HCT116 (cell line): Measurements from ENCODE around the gene PCDH9.

ENCODE experiments used
- CTCF ChIP-seq, 3 experiments: fragments of 200-600 bp in 1 of 3; sonication (generic) in 1 of 3; IDR thresholded peaks in 2 of 3; conservative IDR thresholded peaks in 1 of 3; 2 replicates each; pipeline ENCODE4 v1.5.1; 2012 to 2017; ENCODE audit warnings: low read depth in 2 of 3, low read length in 2 of 3, antibody characterized with exemption in 1 of 3, borderline replicate concordance in 1 of 3, control low read depth in 1 of 3, mild to moderate bottlenecking in 1 of 3, mixed read lengths in 1 of 3, mixed run types in 1 of 3, moderate library complexity in 1 of 3; ENCODE audit not compliant: insufficient read depth in 1 of 3
- EZH2 ChIP-seq: fragments of 200-600 bp; sonication (generic); IDR thresholded peaks from 2 replicates; pipeline ENCODE4 v1.6.1; 2017; ENCODE audit warnings: antibody characterized with exemption, mixed run types
- POLR2A ChIP-seq: IDR thresholded peaks from 2 replicates; pipeline ENCODE4 v1.7.0; 2011; ENCODE audit warnings: borderline replicate concordance; ENCODE audit not compliant: insufficient read depth, insufficient read length; ENCODE audit errors: extremely low read depth
- SP1 ChIP-seq: IDR thresholded peaks from 2 replicates; pipeline ENCODE4 v1.6.1; 2012; ENCODE audit warnings: low read depth
- SRF ChIP-seq: IDR thresholded peaks from 2 replicates; pipeline ENCODE4 v1.6.1; 2012; ENCODE audit warnings: low read depth
- ZNF274 ChIP-seq: fragments of 200-500 bp; sonication (Bioruptor generic); IDR thresholded peaks from 2 replicates; pipeline ENCODE4 v1.6.1; 2014; ENCODE audit warnings: mild to moderate bottlenecking, low read depth, low read length, inconsistent platforms

GRCh38 chr13:66489172-66489571 lies 741.0 kb downstream of the PCDH9 start:
- TF ChIP-seq POLR2A (no peak), CTCF (IDR thresholded peaks at IDR 0.05 in 2 of 3, conservative IDR thresholded peaks at IDR 0.05 in 1 of 3; ENCODE audit: borderline replicate concordance in 1 of 3, insufficient read depth in 1 of 3, low read depth in 2 of 3, low read length in 2 of 3) (no peak), EZH2 (no peak), SP1 (no peak), SRF (no peak), ZNF274 (no peak)
